ENCODE data around the gene TRAPPC12.
"Not testable (repeated sequence)": the region's sequence is repeated elsewhere in the genome, so short reads cannot be mapped to it uniquely, and the experiment has no call there.

TRAPPC12 gene

GRCh38 chr2:3433776-3434400, 54.4 kb downstream of the TRAPPC12 start:
- DNase-seq = no peak

GRCh38 chr2:3434654-3435053, 55.2 kb downstream of the TRAPPC12 start:
- DNase-seq = no peak

GRCh38 chr2:3435445-3435844, 56.0 kb downstream of the TRAPPC12 start:
- no peak for DNase-seq

- DNase-seq = no peak
Observed at GRCh38 chr2:3440477-3440876, 61.0 kb downstream of the TRAPPC12 start.

- no peak for DNase-seq
Observed at GRCh38 chr2:3441465-3441864, 62.0 kb downstream of the TRAPPC12 start.

- DNase-seq = no peak
Observed at GRCh38 chr2:3442185-3442584, 62.7 kb downstream of the TRAPPC12 start.

- no peak for DNase-seq
Observed at GRCh38 chr2:3443083-3443482, 63.6 kb downstream of the TRAPPC12 start.

GRCh38 chr2:3443506-3444084, 64.1 kb downstream of the TRAPPC12 start:
- no peak for DNase-seq

GRCh38 chr2:3445891-3446290, 66.4 kb downstream of the TRAPPC12 start:
- no peak for DNase-seq

GRCh38 chr2:3446381-3446780, 66.9 kb downstream of the TRAPPC12 start:
- DNase-seq = no peak

GRCh38 chr2:3447186-3447585, 67.7 kb downstream of the TRAPPC12 start:
- not testable (repeated sequence) for DNase-seq

- no peak for DNase-seq
Observed at GRCh38 chr2:3447789-3448317, 68.4 kb downstream of the TRAPPC12 start.

GRCh38 chr2:3448441-3448911, 69.0 kb downstream of the TRAPPC12 start:
- DNase-seq = not testable (repeated sequence)

- no peak for DNase-seq
Observed at GRCh38 chr2:3449086-3449485, 69.6 kb downstream of the TRAPPC12 start.

GRCh38 chr2:3449936-3450335, 70.4 kb downstream of the TRAPPC12 start:
- no peak for DNase-seq

GRCh38 chr2:3450385-3451010, 71.0 kb downstream of the TRAPPC12 start:
- DNase-seq = no peak

GRCh38 chr2:3451169-3451568, 71.7 kb downstream of the TRAPPC12 start:
- DNase-seq = no peak

- no peak for DNase-seq
Observed at GRCh38 chr2:3451926-3452671, 72.6 kb downstream of the TRAPPC12 start.

GRCh38 chr2:3453190-3453999, 73.9 kb downstream of the TRAPPC12 start:
- no peak for DNase-seq

GRCh38 chr2:3454005-3454404, 74.5 kb downstream of the TRAPPC12 start:
- not testable (repeated sequence) for DNase-seq

- DNase-seq = no peak
Observed at GRCh38 chr2:3454802-3455201, 75.3 kb downstream of the TRAPPC12 start.

GRCh38 chr2:3456125-3456524, 76.6 kb downstream of the TRAPPC12 start:
- DNase-seq = no peak

Measured in activated naive CD4-positive, alpha-beta T cell (primary cell).